Colonic mucosa (tissue), 4 donors: ENCODE measurements around the gene OPTN. TPM values are rescaled to one million over a fixed set of nuclear protein-coding genes. Genes with fewer than 3 reads are reported as not detected.

ENCODE experiments used
- DNase-seq: peaks from one replicate; pipeline ENCODE4 v3.0.0-alpha.2; 2020
- H3K27ac ChIP-seq: fragments of 200-600 bp; one replicate; pipeline ENCODE4 v1.8.0; 2021
- H3K27me3 ChIP-seq: fragments of 200-600 bp; one replicate; pipeline ENCODE4 v1.8.0; 2021
- H3K36me3 ChIP-seq: fragments of 200-600 bp; one replicate; pipeline ENCODE4 v1.8.0; 2021
- H3K4me1 ChIP-seq: fragments of 200-600 bp; one replicate; pipeline ENCODE4 v1.8.0; 2021; ENCODE audit warnings: mild to moderate bottlenecking
- H3K4me3 ChIP-seq: fragments of 200-600 bp; one replicate; pipeline ENCODE4 v1.8.0; 2021
- H3K9ac ChIP-seq, 2 donors: one replicate each; pipeline ENCODE4 v1.7.0; 2013; ENCODE audit warnings: control low read depth in 2 of 2, low read depth in 2 of 2, low read length in 2 of 2
- H3K9me3 ChIP-seq: fragments of 200-600 bp; one replicate; pipeline ENCODE4 v1.8.0; 2021
- CTCF ChIP-seq: fragments of 200-600 bp; IDR thresholded peaks from one replicate; pipeline ENCODE4 v1.8.0; 2022; ENCODE audit warnings: antibody characterized with exemption, mild to moderate bottlenecking
- intact Hi-C: fragments of 100-400 bp; cut with DNase I; formaldehyde crosslinking; loops from one replicate; pipeline ENCODE4 v1.14.1; 2022
- total RNA-seq, 2 donors: library from RNA; stranded (reverse); fragmentation: NEBNext Ultra II Directional in 1 of 2; extraction: Animal tissue kit (Norgen Biotek cat#: 25700) in 1 of 2; gene quantifications; one replicate each; pipeline ENCODE4 v1.2.1, GENCODE V29; 2021
- donor health status: healthy.
- donor health status: DM: no; HTN: no; CAD: no.
- donor health status: DM: no; HTN: no; CAD: no.

OPTN gene
- total RNA-seq, 2 donors from 2014 or later, result 59.8 to 122 TPM

GRCh38 chr10:13068484-13068883, 31.5 kb upstream of the OPTN start:
- no peak overlapping the region for H3K4me3 ChIP-seq
- no peak for TF ChIP-seq CTCF
- no peaks in the 10 kb centered on the region for H3K4me1 ChIP-seq
- no peaks in the 10 kb centered on the region for H3K9me3 ChIP-seq
- no peak overlapping the region for H3K9ac ChIP-seq
- no peak for DNase-seq
- no peaks in the 10 kb centered on the region for H3K36me3 ChIP-seq
- no peaks in the 10 kb centered on the region for H3K27me3 ChIP-seq
- intact Hi-C loops, result loop anchor here (10.0 kb wide), 1 partner anchor 164 kb away; no protein-coding TSS in a partner anchor
- no peak overlapping the region for H3K27ac ChIP-seq

GRCh38 chr10:13072339-13072738, 27.6 kb upstream of the OPTN start:
- no peak for TF ChIP-seq CTCF
- Histone ChIP-seq H3K4me3 (no peak overlapping the region), H3K9ac (no peak overlapping the region), H3K4me1 (no peaks in the 10 kb centered on the region), H3K36me3 (no peaks in the 10 kb centered on the region), H3K9me3 (no peaks in the 10 kb centered on the region), H3K27me3 (no peaks in the 10 kb centered on the region), H3K27ac (no peak overlapping the region)
- DNase-seq, result no peak
- intact Hi-C loops, result loop anchor here (10.0 kb wide), 2 partner anchors 288 to 358 kb away; no protein-coding TSS in a partner anchor

GRCh38 chr10:13074563-13075451, 25.2 kb upstream of the OPTN start:
- TF ChIP-seq CTCF, result peak; percentile 74
- Histone ChIP-seq H3K9ac (no peak overlapping the region), H3K4me3 (no peak overlapping the region), H3K36me3 (no peaks in the 10 kb centered on the region), H3K27me3 (no peaks in the 10 kb centered on the region), H3K9me3 (no peaks in the 10 kb centered on the region), H3K4me1 (no peaks in the 10 kb centered on the region), H3K27ac (no peak overlapping the region)
- intact Hi-C loops, result loop anchor here (10.0 kb wide), 2 partner anchors 290 to 360 kb away; no protein-coding TSS in a partner anchor
- peak; percentile 71 for DNase-seq

GRCh38 chr10:13078912-13079775, 20.8 kb upstream of the OPTN start:
- no peaks in the 10 kb centered on the region for H3K9me3 ChIP-seq

More at GRCh38 chr10:13078912-13079775, 20.8 kb upstream of the OPTN start:
- no peak overlapping the region for H3K27ac ChIP-seq
- H3K27me3 ChIP-seq, result no peaks in the 10 kb centered on the region
- H3K4me3 ChIP-seq, result no peak overlapping the region
- no peaks in the 10 kb centered on the region for H3K36me3 ChIP-seq
- no peak for TF ChIP-seq CTCF
- intact Hi-C loops, result loop anchor here (10.0 kb wide), 2 partner anchors 294 to 364 kb away; no protein-coding TSS in a partner anchor
- H3K9ac ChIP-seq, result no peak overlapping the region
- no peaks in the 10 kb centered on the region for H3K4me1 ChIP-seq
- no peak for DNase-seq
